Sciatic nerve (tissue), 2 donors: Measurements from ENCODE around the gene SLC13A1. TPM values are rescaled to one million over a fixed set of nuclear protein-coding genes. Genes with fewer than 3 reads are reported as not detected.
"Not testable (repeated sequence)": the region's sequence is repeated elsewhere in the genome, so short reads cannot be mapped to it uniquely, and the experiment has no call there.

Source experiments
- ATAC-seq: fragments of 200-7000 bp; cut with Tn5 transposase; one replicate; pipeline ENCODE4 v1.9.1; 2020; ENCODE audit warnings: mild to moderate bottlenecking, moderate library complexity
- DNase-seq: peaks from one replicate; pipeline ENCODE4 v3.0.0-alpha.2; 2020; ENCODE audit warnings: low spot score
- intact Hi-C: fragments of 100-400 bp; cut with DNase I; formaldehyde crosslinking; loops from one replicate; pipeline ENCODE4 v1.14.2; 2022
- total RNA-seq: library from RNA; stranded (reverse); fragmentation: NEBNext Ultra II Directional; extraction: Animal tissue kit (Norgen Biotek cat#: 25700); gene quantifications from one replicate; pipeline ENCODE4 v1.2.1, GENCODE V29; 2021
- donor health status: DM: no; HTN: no; CAD: no.
- donor health status: DM: no; HTN: no; CAD: no.

SLC13A1 gene
- total RNA-seq = not detected

DNA sequence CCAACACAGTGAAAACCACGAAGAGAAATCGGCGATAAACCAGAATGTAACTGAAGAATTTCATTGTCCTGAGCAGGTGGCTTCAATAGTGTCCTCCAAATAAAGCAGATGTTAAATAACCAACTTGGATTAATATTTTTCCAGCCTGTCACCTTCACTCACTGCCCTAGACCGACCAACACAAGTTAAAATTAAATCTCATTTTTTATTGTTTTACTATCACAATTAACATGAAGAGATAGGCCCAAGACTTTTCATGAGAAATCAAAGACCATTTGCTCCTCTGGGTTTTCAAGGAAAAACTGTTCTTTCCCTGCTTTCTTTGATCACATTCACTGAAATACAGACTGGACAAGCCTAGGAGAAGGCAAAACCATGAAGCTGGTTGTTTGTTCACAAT is at the start of gene SLC13A1:
Gene SLC13A1 (minus strand): TSS at position 87 of the 400 bp plus-strand sequence. CDS start 23 bp downstream, at position 64.
- intact Hi-C loops = no loop called here
- ATAC-seq = no peak
- no peak for DNase-seq

DNA sequence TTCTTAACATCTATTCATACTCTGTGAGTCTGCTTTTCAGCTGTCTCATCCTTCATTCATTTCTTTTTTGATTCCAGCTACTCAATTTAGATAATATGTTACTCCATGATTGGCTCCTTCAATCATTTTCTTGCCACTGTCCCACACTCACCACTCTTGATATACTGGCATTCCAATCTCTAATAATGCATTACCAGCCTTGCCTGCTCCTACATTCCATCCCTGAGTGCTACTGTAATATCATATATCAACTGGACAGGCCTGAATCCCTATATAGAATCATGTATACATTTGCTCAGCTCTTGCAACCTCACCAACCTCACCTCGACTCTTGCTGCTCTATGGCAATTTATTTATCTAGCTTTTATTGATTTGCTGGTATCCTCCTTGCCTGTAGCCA is 45.0 kb upstream of the SLC13A1 start:
- DNase-seq = no peak
- intact Hi-C loops = no loop called here
- no peak for ATAC-seq

GRCh38 chr7:123242467-123243092 is 42.8 kb upstream of the SLC13A1 start:
- DNase-seq (no peak), ATAC-seq (no peak)
- intact Hi-C loops = no loop called here

GRCh38 chr7:123241809-123242208 is 42.0 kb upstream of the SLC13A1 start:
- ATAC-seq = no peak
- DNase-seq = no peak
- intact Hi-C loops = no loop called here

DNA sequence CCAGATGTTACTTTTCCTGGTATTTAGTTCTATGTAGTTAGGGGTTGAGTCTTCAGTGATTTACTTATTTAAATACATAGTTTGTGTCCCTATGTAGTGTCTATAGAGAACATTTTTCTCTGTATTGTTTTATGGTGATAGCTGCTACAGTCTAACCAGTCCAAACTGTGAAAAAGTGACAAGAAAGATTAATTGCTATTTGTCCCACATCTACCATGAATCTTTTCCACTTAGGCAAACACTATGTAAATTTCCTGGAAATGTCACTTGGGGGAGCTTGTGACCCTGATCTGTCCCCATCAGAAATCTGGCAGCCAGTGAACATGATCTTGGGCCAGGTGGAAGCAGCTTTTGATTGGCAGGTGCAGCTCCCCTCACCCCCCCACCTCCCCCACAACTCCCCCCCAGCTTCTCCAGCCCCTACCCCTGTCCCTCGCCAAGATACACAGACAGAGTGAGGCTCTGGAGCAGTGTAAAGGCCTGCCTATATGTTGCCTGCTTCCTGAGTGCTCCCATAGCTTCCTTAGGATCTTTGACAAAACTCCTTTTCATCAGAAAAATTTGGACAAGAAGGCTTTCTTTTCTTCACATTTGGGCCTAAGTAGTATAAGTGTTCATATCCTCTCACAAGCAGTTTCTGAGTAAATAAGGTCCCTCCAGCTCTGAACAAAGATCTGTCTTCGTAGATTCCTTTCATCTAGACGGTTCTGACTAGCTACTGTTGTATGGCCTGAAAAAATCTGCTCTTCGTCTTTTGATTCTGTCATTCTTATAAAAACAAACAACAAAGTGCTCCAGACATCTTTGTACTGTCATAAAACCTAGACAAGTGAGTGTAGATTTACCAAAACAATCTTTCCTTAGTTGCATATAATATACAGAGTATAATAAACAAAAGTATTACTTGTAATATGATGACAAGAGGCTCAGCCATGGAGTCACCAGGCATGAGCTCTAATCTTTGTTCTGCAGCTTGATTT is 31.5 kb upstream of the SLC13A1 start:
- intact Hi-C loops = no loop called here
- ATAC-seq (no peak), DNase-seq (no peak)

DNA sequence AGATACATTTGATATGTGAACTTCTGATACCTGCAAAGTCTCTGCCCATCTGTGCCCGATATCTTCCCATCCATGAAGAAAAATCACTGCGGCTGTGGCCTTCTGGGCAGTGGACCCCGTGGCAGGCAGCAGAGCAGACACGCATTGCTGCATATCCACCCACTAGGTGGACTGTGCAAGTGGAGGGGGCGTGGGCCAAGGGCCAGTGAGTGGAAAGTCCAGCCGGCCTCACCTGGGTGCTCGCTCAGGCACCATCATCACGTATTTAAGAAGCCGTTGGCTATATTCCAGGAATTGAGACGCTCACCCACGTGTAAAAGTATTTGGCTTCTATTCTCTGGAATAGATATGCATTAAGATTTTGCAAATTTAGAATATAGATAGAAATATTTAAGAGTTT is 30.8 kb upstream of the SLC13A1 start:
- ATAC-seq = no peak
- no peak for DNase-seq
- intact Hi-C loops = no loop called here

- intact Hi-C loops = no loop called here
- DNase-seq = no peak
- no peak for ATAC-seq
Measured at GRCh38 chr7:123230147-123230546, 30.4 kb upstream of the SLC13A1 start.

DNA sequence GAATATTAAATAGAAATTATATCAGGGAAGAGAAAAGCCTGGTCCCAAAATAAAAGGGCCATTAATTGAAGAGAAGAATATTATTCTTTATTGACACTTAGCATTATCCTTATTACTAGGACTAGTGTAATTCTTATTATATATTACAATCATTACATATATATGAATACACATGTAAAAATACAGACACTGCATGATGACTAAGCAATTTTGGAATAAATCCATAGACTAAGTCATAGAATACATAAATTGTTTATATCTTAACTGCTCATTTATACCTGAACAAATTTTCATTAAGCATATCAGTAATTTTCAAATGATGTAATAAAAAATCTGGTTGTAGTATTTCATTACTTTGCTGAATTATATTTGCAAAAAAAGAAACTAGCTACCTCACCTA is 29.7 kb upstream of the SLC13A1 start:
- intact Hi-C loops = no loop called here
- no peak for ATAC-seq

GRCh38 chr7:123227666-123228065 is 27.9 kb upstream of the SLC13A1 start:
- ATAC-seq, DNase-seq: not testable (repeated sequence)

More for the DNA sequence above, 29.7 kb upstream of the SLC13A1 start:
- no peak for DNase-seq

DNA sequence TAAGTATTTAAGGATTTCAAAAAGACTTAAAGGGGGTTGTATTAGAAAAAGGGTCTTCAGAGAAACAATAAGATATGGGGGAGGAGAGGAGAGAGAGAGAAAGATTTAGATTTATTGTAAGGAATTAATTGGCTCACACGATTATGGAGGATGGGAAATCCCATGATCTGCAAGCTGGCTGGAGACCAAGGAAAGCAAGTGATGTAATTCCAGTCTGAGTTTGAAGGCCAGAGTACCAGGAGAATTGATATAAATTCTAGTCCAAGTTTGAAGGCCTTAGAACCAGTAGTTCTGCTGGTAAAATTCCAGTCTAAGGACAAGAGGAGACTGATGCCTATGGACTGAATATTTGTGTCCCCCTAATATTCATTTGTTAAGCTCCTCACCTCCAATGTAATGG is 20.6 kb upstream of the SLC13A1 start:
- DNase-seq (no peak), ATAC-seq (no peak)
- intact Hi-C loops = no loop called here

More at GRCh38 chr7:123227666-123228065, 27.9 kb upstream of the SLC13A1 start:
- intact Hi-C loops = not testable (repeated sequence)

- intact Hi-C loops = no loop called here
- ATAC-seq (no peak), DNase-seq (no peak)
Measured at GRCh38 chr7:123218866-123219265, 19.1 kb upstream of the SLC13A1 start.

- no peak for ATAC-seq
Measured at GRCh38 chr7:123216825-123217224, 17.1 kb upstream of the SLC13A1 start.

DNA sequence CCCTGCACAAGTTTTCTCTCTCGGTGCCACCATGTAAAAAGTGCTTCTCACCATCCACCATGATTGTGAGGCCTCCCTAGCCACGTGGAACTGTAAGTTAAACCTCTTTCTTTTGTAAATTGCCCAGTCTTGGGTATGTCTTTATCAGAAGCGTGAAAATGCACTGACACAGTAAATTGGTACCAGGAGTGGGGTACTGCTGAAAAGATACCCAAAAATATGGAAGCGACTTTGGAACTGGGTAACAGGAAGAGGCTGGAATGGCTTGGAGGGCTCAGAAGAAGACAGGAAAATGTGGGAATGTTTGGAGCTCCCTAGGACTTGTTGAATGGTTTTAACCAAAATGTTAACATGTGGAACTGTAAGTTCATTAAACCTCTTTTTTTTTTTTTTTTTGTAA is 15.6 kb upstream of the SLC13A1 start:
- ATAC-seq (no peak), DNase-seq (no peak)
- intact Hi-C loops = no loop called here

More at GRCh38 chr7:123216825-123217224, 17.1 kb upstream of the SLC13A1 start:
- intact Hi-C loops = no loop called here
- no peak for DNase-seq

GRCh38 chr7:123211545-123211944 is 11.8 kb upstream of the SLC13A1 start:
- no peak for DNase-seq
- intact Hi-C loops = no loop called here
- no peak for ATAC-seq

- intact Hi-C loops = no loop called here
- ATAC-seq (no peak), DNase-seq (no peak)
Measured at GRCh38 chr7:123210986-123211385, 11.2 kb upstream of the SLC13A1 start.

DNA sequence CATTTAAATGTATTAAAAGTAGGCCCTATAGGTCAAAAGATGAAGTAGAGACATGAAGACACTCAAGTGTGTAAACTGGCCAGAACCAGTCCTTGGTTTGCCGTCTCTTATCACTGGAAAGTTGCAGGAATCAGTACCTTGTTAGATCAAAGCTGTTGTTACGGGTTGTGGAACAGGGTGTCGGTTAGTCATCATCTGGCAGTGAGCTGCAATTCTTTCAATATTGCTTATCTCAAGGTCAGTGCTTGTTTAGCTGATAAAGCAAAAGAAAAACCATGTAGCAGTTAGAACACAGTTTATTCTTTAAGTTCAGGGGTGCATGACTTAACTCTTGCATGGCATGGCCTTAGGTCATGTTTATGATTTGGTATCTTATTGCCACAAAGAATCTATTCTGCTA is 10.0 kb upstream of the SLC13A1 start:
- intact Hi-C loops = no loop called here
- no peak for ATAC-seq
- DNase-seq = no peak

DNA sequence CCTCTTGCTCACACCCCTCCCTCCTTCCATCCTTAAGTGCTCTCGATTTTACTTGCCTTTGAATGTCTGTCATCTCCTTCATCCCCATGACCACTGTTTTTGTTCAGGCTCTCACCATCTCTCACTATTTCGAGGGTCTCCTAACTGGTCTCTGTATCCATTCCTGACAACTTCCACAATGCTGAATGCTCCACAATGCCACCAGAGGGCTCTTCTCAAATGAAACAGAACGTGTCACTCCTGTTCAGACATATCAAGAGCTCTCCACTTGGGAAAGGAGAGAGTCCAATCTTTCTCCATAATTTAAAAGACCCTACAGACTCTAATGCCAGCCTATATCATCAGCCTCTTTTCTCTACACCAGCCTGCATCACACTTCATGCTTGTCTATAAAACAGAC is 9.0 kb upstream of the SLC13A1 start:
- intact Hi-C loops = no loop called here
- DNase-seq (no peak), ATAC-seq (no peak)

- no peak for DNase-seq
- ATAC-seq = no peak
- intact Hi-C loops = no loop called here
Measured at GRCh38 chr7:123204206-123204835, 4.6 kb upstream of the SLC13A1 start.

DNA sequence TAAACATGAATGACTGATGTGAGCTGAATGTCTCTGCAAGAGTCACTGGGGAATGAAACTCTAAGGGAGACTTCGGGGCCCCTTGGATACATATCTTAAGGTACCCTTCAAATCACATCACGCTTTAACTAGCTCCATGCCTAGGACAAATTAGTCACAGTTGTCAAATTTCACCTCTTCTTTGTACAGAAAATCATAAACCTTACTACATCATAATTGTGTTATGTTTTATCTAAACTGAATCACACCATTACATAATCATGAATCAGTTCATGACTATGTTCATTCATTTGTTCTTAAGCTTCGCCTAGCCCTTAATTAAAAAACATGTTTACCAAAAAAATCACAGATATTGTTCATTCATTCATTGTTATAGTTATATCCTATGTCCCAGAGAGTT is 2.1 kb upstream of the SLC13A1 start:
- ATAC-seq (no peak), DNase-seq (no peak)
- intact Hi-C loops = no loop called here
